HG02571 (cell line): ENCODE measurements around the gene PTPRD.
"Not testable (repeated sequence)": the region's sequence is repeated elsewhere in the genome, so short reads cannot be mapped to it uniquely, and the experiment has no call there.

Experiments used
- ATAC-seq: cut with Tn5 transposase; IDR thresholded peaks from one replicate; pipeline ENCODE4 v1.9.1; 2021; ENCODE audit warnings: mild to moderate bottlenecking, moderate library complexity; ENCODE audit not compliant: unreplicated experiment

The PTPRD gene

GRCh38 chr9:9215050-9215449, 1397.8 kb downstream of the PTPRD start:
- ATAC-seq: no peak

GRCh38 chr9:9214066-9214465, 1398.7 kb downstream of the PTPRD start:
- ATAC-seq: no peak

- ATAC-seq: no peak
Measured at GRCh38 chr9:9212963-9213362, 1399.8 kb downstream of the PTPRD start.

- no peak for ATAC-seq
Measured at GRCh38 chr9:9202276-9202675, 1410.5 kb downstream of the PTPRD start.

GRCh38 chr9:9186086-9186485, 1426.7 kb downstream of the PTPRD start:
- ATAC-seq: no peak

GRCh38 chr9:9182431-9182830, 1430.4 kb downstream of the PTPRD start:
- no peak for ATAC-seq

GRCh38 chr9:9177081-9177480, 1435.7 kb downstream of the PTPRD start:
- ATAC-seq: no peak

GRCh38 chr9:9174358-9174757, 1438.4 kb downstream of the PTPRD start:
- no peak for ATAC-seq

- no peak for ATAC-seq
Measured at GRCh38 chr9:9173264-9173663, 1439.5 kb downstream of the PTPRD start.

- ATAC-seq: no peak
Measured at GRCh38 chr9:9170439-9171134, 1442.2 kb downstream of the PTPRD start.

GRCh38 chr9:9142001-9142400, 1470.8 kb downstream of the PTPRD start:
- ATAC-seq: no peak

- no peak for ATAC-seq
Measured at GRCh38 chr9:9133526-9133925, 1479.3 kb downstream of the PTPRD start.

GRCh38 chr9:9124616-9125015, 1488.2 kb downstream of the PTPRD start:
- ATAC-seq: no peak

- no peak for ATAC-seq
Measured at GRCh38 chr9:9122230-9122875, 1490.4 kb downstream of the PTPRD start.

GRCh38 chr9:9117866-9118265, 1494.9 kb downstream of the PTPRD start:
- ATAC-seq: no peak

- no peak for ATAC-seq
Measured at GRCh38 chr9:9112001-9112720, 1500.6 kb downstream of the PTPRD start.

GRCh38 chr9:9108641-9109040, 1504.2 kb downstream of the PTPRD start:
- ATAC-seq: no peak

GRCh38 chr9:9102295-9102694, 1510.5 kb downstream of the PTPRD start:
- no peak for ATAC-seq

- ATAC-seq: no peak
Measured at GRCh38 chr9:9100070-9100469, 1512.7 kb downstream of the PTPRD start.

GRCh38 chr9:9099646-9100045, 1513.2 kb downstream of the PTPRD start:
- ATAC-seq: no peak

- not testable (repeated sequence) for ATAC-seq
Measured at GRCh38 chr9:9097254-9097653, 1515.5 kb downstream of the PTPRD start.

GRCh38 chr9:9091387-9091786, 1521.4 kb downstream of the PTPRD start:
- ATAC-seq: no peak
